H1 (cell line): ENCODE measurements around the gene SYNJ2. TPM values are rescaled to one million over a fixed set of nuclear protein-coding genes. Genes with fewer than 3 reads are reported as not detected.

Experiments used
- CREB1 ChIP-seq: IDR thresholded peaks from 2 replicates; pipeline ENCODE4 v1.6.1; 2012; ENCODE audit warnings: inconsistent platforms
- PHF8 ChIP-seq: fragments of 200-600 bp; sonication (generic); conservative IDR thresholded peaks from 2 replicates; pipeline ENCODE4 v1.7.1; 2012; ENCODE audit warnings: low read depth, mild to moderate bottlenecking, inconsistent platforms, low read length, moderate library complexity
- SP1 ChIP-seq: IDR thresholded peaks from 2 replicates; pipeline ENCODE4 v1.6.1; 2011; ENCODE audit warnings: low read depth, low read length
- SRF ChIP-seq: IDR thresholded peaks from 2 replicates; pipeline ENCODE4 v1.6.1; 2011; ENCODE audit warnings: mild to moderate bottlenecking, low read depth, low read length, moderate library complexity
- polyA plus RNA-seq, 7 experiments: library from polyadenylated mRNA; depleted of rRNA in 3 of 7; stranded (reverse) in 5 of 7; unstranded in 2 of 7; fragments of >200 nt in 5 of 7; fragments of 200-250 nt in 2 of 7; gene quantifications; 1 replicate in 5 of 7; 2 replicates in 1 of 7; 4 replicates in 1 of 7; pipeline versions ENCODE4 v1.2.1 to v1.2.3, GENCODE V29; 2011 to 2013; ENCODE audit warnings: missing spikeins in 2 of 7, mixed read lengths in 2 of 7
- total RNA-seq: library from RNA; stranded (reverse); fragmentation: NEBNext Ultra II Directional; extraction: Animal tissue kit (Norgen Biotek cat#: 25700); gene quantifications from 2 replicates; pipeline ENCODE4 v1.2.1, GENCODE V29; 2021

SYNJ2 gene
- total and polyA plus RNA-seq, 2 of the 8 experiments (the other 6 are each of a cell fraction or from before 2014, with no cell fraction given) = 3.7 to 13.9 TPM

DNA sequence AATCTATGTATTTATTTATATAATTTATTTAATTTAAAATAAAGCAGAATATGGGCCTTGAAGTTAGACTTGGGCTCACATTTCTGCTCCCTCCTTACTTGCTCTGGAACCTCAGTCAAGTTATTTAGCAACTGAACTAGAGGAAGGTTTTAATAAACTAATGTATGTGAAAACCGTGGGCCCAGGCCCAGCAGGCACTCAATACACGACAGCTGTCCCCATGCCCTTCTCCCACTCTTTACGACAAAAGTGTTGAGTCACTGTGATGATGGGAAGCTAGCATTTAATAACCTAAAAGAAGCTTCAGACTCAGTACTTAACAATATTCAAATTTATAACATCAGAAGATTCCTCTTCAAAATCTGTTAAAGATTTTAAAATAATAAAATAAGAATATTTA is 139.7 kb downstream of the SYNJ2 start (continued):
- no peak for TF ChIP-seq SP1
- TF ChIP-seq CREB1 = no peak
- TF ChIP-seq SRF = no peak
- TF ChIP-seq PHF8 = no peak
